ENCODE measurements around the gene DPEP2.
"Not testable (repeated sequence)": the region's sequence is repeated elsewhere in the genome, so short reads cannot be mapped to it uniquely, and the experiment has no call there.

Gene DPEP2

DNA sequence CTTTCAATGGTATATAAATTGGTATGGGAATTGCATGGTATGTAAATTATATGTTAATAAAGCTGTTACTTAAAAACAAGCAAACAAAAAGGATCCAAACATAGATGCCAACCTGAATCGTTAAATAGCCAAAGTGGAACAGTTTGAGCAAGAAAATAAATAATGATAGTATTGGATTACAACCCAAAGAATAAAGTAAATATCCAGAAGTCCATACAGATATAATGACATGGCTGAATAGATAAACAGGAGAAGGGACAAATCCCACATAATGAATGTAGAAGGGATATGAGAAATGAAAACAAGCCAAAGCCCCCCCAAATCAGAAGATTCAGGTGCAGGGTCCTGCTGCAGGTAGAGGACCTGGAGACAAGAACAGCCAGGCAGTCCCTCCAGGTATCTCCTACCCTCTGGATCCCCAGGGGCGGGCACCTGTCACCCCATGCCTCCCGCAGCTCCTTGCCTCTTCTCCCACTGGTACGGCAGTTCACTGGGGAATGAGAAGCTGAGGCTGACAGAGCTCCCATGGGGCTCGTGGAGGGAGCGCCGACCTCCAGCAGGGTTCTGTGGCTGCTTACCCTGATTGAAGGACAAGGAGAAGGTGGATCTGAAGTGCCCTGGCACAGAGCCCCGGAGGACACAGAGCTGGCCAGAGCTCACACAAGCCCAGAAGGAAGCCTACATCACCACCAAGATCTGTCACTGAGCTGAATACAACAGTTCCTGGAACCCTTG is 45.5 kb downstream of the DPEP2 start:
- DNase-seq (ENCODE audit: low read depth, low spot score) = no peak

DNA sequence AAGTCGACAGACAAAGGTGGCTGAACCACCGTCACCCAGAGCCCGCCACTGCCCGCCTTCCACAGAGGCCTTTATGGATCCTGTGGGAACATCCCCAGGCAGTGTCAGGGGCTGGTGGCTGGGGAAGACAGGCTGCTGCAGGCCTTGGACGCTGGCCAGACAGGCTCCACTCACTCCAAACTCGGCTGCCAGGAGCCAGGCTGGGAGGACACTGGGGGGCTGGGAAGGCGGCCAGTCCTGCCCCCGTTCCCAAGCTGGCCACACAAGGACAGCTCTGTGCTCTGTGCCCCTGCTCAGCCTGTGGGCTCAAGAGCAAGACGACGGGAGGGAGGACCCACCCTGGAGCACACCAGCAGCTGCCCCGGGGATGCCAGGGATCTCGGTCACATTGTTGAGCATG is 47.8 kb downstream of the DPEP2 start:
- DNase-seq (ENCODE audit: low read depth, low spot score) = no peak

DNA sequence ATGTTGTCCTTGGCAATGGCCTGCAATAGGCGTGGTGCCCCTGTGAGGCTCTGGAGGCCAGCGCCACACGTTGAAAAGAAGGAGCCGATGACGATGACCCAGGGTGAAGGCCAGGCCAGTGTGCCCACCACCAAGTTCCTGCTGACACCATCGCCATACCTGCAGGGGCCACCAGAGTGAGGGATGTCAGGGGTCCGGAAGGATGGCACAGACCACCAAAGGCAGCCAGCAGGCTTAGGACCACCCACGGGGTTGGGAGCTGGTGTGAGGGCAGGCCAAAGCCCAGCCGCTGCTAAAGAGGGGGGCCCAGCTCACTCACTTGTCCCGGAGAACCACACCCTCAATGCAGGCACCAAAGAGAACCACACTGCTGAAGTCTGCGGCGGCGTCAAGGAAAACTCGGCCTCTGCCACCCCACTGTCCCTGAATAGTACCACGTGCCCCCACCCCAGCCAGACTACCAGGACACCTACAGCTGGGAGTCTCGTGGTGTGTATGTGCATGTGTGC is 48.9 kb downstream of the DPEP2 start:
- no peak for DNase-seq (ENCODE audit: low read depth, low spot score)

DNA sequence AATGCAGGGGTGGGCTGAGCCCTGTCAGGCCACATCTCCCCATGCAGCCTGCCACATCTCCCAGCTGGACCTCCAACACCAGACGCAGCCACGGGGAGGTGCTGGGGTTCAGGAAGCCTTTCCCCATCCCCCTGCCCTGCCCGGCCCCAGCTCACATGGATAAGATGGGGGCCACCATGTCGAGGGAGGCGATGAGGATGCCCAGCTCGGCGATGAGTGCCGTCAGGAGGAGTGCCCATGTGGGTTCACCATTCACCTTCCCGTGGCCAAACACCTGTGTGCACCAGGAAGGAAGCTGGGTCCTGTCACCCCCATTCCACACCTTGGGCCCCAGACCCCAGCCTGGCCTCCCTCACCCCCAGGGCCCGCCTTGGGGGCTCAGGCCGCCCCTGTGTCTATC is 49.6 kb downstream of the DPEP2 start:
- no peak for DNase-seq (ENCODE audit: low read depth, low spot score)

DNA sequence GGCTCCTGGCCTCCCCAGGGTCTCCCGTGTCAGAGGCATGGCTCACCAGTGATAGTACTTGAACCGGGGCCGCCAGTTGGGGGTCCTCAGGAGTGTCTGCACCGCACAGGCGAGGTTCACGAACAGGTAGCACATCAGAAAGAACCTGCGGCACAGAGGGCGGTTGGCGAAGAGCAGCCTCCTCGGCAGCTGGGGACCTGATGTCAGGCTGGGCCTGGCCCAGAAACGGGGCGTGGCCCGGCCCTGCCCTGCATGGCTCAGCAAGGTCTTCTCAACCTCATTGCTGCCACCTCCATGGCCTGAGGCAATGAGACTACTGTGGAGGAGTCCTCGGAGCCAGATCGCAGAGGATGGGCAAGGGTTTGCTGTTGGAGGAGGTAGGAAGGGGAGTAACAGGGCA is 51.3 kb downstream of the DPEP2 start:
- no peak for DNase-seq (ENCODE audit: low read depth, low spot score)

DNA sequence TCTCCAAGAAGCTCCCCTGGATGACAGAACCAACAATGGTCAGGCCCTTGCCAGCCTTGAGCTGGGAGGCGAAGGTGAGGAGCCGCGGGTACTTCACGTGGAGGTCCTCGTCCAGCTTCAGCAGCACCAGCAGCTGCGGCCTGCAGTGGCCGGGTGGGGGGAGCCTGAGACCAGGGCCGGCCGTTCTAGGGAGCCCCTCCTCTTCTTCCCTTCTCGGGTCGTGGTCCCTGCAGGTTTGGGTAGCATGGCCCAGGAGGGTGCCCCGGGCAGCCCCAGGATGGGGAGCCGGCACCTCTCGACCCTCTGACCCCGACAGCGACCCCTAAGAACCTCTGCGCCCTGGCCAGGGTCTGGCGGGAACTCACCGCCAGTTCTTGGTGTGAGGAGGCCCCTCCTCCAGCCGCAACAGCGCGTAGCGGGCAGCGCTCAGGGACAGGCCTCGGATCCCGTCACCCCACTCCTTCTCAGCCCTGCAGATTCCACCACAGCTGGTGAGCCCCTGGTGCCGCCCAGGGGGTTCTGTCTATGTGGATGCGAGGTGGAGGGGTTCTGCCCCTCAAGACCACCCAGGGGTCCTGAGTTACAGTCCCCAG is 52.2 kb downstream of the DPEP2 start:
- DNase-seq (ENCODE audit: low read depth, low spot score) = no peak

DNA sequence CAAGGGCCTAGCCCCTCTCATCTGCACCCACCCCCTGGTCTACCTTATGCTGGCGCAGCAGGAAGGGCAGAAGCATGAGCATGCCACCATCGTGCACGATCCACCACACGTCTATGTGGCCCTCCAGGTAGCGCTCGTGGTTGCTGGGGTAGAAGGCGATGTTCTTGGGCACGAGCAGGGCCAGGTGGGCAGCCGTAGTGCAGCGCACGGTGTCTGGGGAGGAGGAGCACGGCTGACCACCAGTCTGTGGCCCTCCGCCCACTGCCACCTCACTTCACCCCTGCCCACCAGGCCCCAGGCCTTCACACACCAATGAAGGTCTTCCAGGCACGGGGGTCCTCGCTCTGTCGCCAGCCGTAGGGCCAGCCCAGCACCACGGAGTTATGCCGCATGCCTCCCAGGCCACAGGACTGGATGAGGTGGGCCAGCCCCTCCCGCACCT is 53.1 kb downstream of the DPEP2 start:
- DNase-seq (ENCODE audit: low read depth, low spot score) = no peak

DNA sequence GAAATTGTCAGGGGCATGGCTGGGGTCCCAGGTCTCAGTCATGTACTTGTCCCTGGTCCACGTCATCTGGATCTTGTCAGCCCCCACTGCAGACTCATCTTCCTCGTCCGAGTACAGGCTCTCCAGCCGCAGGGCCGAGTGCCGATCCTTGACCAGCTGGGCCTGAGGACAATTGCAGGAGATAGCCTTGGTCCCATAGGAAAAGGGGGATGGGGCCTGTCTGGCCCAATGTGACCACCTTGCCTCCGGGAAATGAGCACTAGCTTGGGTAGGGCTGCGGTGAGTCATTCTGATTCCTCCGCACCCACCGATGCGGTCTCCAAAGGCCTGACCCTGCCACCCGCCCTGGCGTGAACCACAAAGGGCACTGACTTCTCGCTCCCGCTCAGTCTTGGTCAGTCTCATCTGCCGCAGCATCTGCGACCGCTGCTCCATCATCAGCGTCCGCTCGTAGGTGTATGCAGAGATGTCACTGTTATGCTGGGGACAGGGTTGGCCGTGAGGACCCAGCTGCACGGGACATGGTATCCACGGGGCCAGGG is 53.8 kb downstream of the DPEP2 start:
- DNase-seq (ENCODE audit: low read depth, low spot score) = no peak

DNA sequence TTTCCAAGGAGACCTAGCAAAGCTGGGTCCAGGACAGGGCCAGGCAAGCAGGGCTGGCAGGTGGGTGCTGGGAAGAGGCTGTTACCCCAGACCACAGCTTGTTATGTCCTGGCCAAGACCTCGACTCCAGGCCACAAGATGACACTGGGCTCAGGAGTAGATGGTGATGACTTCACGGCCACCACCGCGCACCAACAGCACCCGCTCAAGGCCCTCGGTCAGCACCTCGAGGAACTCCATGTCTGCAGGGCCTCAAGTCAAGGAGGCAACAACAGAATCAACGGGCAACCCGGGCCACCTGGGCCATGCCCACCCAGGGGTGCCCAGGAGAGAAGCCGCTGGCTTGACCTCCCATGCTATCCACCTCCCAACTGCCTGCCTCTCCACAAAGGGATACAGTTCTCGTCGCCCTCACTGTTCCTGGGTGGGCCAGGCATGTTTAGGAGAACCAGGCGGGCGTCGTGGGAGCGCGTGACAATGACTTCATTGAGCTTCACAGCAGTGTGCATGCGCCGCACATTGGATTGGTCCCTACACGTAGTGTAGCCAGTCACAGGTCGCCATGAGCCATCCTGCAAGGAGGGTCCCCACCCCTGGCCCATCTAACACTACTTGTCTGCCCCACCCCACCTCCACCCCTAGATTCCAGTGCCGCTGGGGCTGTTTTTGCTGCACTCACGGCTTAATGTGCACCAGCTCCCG is 54.4 kb downstream of the DPEP2 start:
- DNase-seq (ENCODE audit: low read depth, low spot score) = no peak

DNA sequence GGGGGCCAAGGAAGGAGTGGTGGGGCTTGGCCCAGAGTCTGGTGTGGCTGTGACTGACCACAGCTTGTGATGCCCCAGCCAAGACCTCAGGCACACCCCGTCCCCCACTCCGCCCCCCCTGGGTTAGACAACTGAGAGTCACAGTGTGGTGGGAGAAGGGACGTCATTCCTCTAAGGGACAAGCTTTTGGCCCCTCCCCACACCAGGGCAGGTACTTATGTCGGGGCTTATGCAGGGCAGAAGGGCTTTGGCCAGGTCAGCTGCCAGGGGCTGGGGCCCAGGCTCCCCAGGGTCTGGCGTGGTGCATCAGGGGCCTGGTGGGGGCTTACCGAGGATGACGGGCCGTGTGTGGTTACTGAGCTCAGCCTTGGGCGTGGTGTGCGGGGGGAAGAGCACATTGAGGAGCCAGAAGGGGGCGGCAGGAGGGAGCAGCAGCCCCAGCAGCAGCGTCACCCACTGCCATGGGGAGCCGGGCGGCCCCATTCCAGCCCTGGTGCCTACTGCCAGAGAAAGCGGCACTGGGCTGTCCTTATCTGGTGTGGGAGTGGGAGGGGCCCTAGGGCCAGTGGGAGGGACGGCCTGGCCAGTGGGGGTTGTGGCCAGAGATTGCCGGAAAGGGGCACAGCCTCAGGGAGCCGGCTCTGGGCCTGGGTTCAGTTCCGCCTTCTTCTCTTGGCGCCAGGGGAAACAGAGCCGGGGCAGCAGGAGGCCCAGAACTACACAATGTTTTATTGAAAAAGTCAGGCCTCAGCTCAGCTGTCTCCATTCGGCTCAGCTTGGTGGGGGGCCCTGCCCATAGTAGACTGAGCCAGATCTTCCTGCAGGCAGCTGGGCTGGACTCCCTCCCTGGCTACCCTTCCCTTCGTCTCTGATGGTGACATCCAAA is 55.4 kb downstream of the DPEP2 start, which contains the start of gene LCAT:
Gene LCAT, minus strand, starts transcription at position 502 of the 886 bp plus-strand sequence. Its CDS starts 19 bp downstream, at position 483.
- no peak for DNase-seq (ENCODE audit: low read depth, low spot score)

DNA sequence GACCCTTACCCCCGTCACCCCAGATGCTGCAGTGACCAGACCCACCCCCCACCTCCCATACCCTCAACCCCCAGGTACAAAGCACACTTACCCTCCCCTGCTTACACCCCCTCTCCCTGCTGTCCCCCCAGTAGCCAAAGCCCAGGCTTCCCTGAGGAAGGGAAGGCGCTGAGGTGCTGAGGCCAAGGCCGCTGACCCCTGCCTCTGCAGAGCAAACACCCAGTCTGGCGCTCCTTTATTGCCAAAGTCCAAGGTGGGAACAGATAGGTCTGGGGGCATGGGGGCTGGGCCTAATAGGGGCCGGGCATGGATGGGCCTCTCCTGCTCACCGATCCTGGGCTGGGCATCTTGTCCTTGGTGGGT is 56.0 kb downstream of the DPEP2 start:
- no peak for DNase-seq (ENCODE audit: low read depth, low spot score)

DNA sequence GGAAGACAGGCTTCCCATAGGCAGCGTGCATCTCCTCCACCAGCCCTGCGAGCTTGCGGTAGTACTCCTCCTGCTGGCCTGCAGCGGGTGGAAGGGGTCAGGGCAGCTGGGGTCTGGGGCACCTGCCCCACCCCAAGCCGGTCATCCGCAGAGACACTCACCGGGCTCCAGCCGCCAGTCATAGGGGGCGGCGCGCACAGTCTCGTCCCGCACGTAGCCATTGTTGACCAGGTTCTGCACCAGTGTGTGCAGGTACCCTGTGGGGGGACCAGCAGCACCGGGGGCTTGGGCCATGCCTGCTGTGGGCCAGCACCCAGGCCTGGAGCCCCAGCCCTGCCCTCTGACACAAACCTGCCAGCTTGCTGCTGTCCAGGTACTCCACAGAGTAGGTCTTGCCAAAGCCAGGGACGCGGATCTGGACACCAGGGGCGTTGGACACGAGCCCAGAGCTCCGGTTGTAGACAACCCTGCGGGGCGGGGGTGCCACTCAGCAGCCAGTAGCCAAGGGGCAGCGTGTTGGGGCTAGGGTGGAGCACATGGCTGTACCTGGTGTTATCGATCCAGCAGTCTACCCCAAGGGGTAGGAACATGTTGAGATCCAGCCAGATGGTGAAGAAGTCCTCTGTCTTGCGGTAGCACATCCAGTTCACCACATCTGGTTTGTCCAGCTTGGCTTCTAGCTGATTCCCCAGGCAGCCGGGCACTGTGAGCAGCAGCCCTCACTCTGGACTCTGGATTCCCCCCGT is 56.6 kb downstream of the DPEP2 start:
- no peak for DNase-seq (ENCODE audit: low read depth, low spot score)

DNA sequence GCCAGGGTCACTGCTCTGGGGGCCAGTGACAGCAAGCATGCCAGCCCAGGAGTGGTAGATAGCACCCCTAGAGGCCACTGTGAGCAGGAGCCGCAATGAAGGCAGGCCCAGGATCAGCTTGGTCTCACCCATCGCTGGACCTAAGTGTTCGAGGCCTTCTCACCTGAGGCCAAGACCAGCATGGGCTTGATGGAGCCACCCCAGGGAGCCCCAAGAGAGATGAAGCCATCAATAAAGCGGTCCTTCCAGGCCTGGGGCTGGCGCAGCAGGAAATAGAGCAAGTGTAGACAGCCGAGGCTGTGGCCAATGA is 57.1 kb downstream of the DPEP2 start:
- DNase-seq (ENCODE audit: low read depth, low spot score) = no peak

DNA sequence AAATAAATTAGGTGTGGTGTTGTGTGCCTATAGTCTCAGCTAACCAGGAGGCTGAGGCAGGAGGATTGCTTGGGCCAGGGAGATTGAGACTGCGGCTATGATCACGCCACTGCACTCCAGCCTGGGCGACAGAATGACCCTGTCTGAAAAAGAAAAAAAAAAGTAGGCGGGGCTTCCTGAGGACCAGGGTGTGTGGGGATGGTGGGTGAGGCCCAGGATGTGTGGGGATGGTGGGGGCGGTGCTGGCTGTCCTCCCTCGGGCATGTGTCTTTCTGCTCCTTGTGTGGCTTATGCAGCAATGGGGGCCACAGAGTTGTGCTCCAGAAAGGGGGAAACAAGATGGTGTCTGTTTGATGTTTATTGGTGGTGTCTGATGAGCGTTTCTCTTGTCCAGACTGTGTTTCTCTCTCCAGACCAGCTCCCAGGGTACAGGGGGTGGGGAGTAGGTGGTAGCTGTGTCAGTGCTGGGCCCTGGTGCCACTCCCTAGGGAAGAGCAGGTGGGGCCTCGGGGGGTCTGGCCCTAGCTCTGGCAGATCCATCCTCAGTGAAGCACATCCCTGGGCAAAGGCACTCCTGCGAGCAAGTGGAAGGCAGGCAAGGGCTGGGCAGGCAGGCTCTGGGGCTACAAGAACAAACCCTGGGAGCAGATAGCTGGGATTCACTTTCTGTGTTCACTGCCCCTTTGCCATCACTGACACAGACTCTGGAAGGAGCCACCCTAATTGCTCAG is 57.6 kb downstream of the DPEP2 start:
- no peak for DNase-seq (ENCODE audit: low read depth, low spot score)

DNA sequence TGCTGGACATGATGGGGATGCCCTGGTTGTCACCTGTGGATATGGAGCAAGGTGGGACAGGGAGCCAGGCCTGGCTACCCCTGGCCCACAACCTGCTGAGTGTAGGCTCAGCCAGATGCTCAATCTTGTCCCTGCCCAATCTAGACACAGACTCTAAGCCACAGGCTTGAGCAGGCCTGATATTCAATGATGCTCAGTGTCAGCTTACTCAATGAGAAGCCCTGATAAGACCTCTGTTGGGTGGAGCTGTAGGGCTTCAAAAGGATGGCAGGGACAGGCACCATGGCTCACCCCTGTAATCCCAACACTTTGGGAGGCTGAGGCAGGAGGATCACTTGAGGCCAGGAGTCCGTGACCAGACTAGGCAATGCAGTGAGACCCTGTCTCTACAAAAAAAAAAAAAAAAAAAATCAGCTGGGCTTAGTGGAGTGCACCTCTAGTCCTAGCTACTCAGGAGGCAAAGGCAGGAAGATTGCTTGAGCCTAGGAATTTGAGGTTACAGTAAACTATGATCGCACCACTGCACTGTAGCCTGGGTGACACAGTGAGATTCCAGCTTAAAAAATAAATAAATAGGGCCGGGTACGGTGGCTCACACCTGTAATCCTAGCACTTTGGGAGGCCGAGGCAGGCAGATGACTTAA is 58.7 kb downstream of the DPEP2 start:
- DNase-seq (ENCODE audit: low read depth, low spot score) = no peak

DNA sequence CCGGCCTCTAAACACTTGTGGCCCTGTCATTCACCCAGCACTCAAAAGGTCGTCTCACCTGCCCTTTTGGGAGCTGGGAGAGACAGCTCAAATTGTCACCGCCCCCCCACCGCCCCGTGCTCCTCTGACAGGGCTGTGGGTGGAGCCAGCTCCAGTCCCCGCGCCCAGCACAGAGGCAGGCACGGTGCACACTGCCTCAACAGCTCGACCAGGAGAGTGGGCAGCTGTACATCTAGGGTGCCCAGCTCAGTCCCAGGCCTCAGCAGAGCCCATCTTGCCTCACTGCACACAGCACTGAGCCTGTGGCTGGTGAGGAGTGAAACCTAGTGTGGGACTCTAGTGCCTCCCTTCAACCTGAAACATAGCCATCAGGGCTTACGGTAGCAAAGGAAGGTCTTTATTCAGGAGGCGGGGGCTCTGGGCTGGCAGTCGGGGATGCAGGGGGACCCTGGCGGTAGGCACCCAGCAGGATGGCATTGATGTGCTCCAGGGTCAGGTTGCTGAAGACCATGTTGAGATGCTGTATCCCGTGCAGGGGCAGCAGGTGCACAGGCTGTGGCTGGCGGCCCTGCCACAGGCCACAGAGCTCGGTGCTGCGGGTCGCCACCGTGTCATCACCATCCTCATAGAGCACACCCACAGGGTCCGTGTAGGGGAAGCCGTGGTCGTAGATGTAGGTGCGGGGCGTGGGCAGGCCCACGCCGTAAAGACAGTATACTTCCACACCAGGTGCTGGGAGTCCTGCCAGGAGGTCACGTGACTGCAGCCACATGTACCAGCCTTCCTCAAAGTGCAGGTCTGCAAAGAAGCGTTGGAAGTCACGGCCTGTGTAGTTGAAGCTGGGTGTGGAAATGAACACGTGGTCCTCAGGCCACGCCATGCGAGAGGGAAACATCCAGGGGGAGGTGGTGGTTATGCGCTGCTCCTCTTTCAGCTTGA is 59.5 kb downstream of the DPEP2 start:
- DNase-seq (ENCODE audit: low read depth, low spot score) = no peak

DNA sequence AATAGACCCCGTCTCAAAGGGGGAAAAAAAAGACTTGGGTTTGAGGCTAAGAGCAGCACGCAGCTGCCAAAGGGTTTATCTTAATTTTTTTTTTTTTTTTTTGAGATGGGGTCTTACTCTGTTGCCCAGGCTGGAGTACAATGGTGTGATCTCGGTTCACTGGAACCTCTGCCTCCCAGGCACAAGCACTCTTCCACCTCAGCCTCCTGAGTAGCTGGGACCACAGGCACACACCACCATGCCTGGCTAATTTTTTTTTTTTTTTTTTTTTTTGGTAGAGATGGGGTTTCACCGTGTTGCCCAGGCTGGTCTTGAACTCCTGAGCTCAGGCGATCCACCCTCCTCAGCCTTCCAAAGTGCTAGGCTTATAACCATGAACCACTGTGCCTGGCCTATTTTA is 61.6 kb downstream of the DPEP2 start:
- not testable (repeated sequence) for DNase-seq (ENCODE audit: low read depth, low spot score)
